GM06990 (cell line): ENCODE results near the gene RAB3B.

Experiments
- DNase-seq: peaks from one replicate; pipeline ENCODE4 v3.0.0-alpha.2; 2011; ENCODE audit not compliant: insufficient read length; ENCODE audit errors: extremely low read depth
- H3K27me3 ChIP-seq: replicated peaks from 2 replicates; pipeline ENCODE4 v1.6.0; 2011; ENCODE audit warnings: low read length; ENCODE audit not compliant: control insufficient read depth, insufficient read depth
- H3K36me3 ChIP-seq: 2 replicates; pipeline ENCODE4 v1.5.1; 2011; ENCODE audit warnings: low read length; ENCODE audit not compliant: control insufficient read depth, insufficient read depth
- H3K4me3 ChIP-seq: replicated peaks from 2 replicates; pipeline ENCODE4 v1.5.1; 2011; ENCODE audit warnings: low read depth, mild to moderate bottlenecking, control low read depth, low read length
- CTCF ChIP-seq: IDR thresholded peaks from 2 replicates; pipeline ENCODE4 v1.5.1; 2011; ENCODE audit warnings: low read length, control low read depth, mild to moderate bottlenecking, inconsistent platforms; ENCODE audit not compliant: insufficient read depth, poor library complexity, severe bottlenecking

The RAB3B gene

GRCh38 chr1:51981555-51981954 is 8.9 kb downstream of the RAB3B start:
- no peak for TF ChIP-seq CTCF
- no peak for DNase-seq
- Histone ChIP-seq H3K27me3 (no peaks in the 10 kb centered on the region), H3K36me3 (no peaks in the 10 kb centered on the region), H3K4me3 (no peak overlapping the region)

- Histone ChIP-seq H3K36me3 (no peaks in the 10 kb centered on the region), H3K27me3 (no peaks in the 10 kb centered on the region), H3K4me3 (no peak overlapping the region)
- no peak for DNase-seq
- TF ChIP-seq CTCF: no peak
Measured at GRCh38 chr1:51978099-51978498, 12.4 kb downstream of the RAB3B start.

GRCh38 chr1:51976846-51977602 is 13.5 kb downstream of the RAB3B start:
- TF ChIP-seq CTCF: no peak
- no peak overlapping the region for H3K4me3 ChIP-seq
- no peaks in the 10 kb centered on the region for H3K27me3 ChIP-seq
- H3K36me3 ChIP-seq: no peaks in the 10 kb centered on the region
- DNase-seq: no peak

- DNase-seq: no peak
- Histone ChIP-seq H3K36me3 (no peaks in the 10 kb centered on the region), H3K27me3 (no peaks in the 10 kb centered on the region), H3K4me3 (no peak overlapping the region)
- no peak for TF ChIP-seq CTCF
Measured at GRCh38 chr1:51973587-51974474, 16.7 kb downstream of the RAB3B start.

- Histone ChIP-seq H3K36me3 (no peaks in the 10 kb centered on the region), H3K27me3 (no peaks in the 10 kb centered on the region), H3K4me3 (no peak overlapping the region)
- no peak for TF ChIP-seq CTCF
- no peak for DNase-seq
Measured at GRCh38 chr1:51969038-51969705, 21.3 kb downstream of the RAB3B start.
